GM19043 (cell line): ENCODE results near the gene CNTN5.

Source experiments
- ATAC-seq: cut with Tn5 transposase; IDR thresholded peaks from one replicate; pipeline ENCODE4 v1.9.1; 2021; ENCODE audit warnings: low read depth; ENCODE audit not compliant: unreplicated experiment

CNTN5 gene

DNA sequence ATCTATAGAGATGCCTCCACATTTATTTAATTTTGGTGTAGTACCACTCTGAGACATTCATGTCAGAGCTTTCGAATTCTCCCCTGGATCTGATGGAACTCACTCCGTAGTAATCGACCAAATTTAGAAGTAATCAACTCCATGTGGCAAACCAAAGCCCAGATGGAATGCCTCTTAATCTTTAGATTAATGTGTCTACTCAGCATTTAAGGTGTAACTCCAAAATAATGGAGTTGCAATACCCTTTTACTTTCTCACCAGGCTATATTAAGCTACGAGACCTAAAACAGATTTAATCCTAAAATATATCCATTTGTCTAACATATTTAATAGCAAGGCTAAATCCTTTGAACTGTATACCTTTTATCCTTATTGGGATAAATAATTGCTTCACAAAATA, 473.3 kb downstream of the CNTN5 start:
- no peak for ATAC-seq

DNA sequence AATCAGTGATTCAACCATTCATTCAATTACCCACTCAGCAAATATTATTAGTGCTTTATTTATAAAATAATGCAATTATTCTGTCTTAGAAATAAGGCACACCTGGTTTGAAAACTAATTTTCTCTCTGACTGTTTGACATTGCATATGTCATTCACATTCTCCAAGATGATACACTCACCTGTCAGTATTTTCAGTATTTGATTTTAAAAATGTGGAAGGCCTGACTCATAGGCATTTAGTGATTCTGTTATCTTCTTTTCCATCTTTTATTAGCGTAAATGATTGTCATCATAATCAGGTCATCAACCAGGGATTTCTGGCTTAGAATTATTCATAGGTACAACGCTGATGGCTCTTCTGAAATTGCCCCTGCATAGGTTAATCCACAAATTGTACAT, 480.9 kb downstream of the CNTN5 start:
- ATAC-seq = no peak

GRCh38 chr11:99505316-99505715, 484.6 kb downstream of the CNTN5 start:
- no peak for ATAC-seq

GRCh38 chr11:99505831-99506230, 485.1 kb downstream of the CNTN5 start:
- ATAC-seq = no peak

- ATAC-seq = no peak
These were observed 489.1 kb downstream of the CNTN5 start for GRCh38 chr11:99509863-99510262.

DNA sequence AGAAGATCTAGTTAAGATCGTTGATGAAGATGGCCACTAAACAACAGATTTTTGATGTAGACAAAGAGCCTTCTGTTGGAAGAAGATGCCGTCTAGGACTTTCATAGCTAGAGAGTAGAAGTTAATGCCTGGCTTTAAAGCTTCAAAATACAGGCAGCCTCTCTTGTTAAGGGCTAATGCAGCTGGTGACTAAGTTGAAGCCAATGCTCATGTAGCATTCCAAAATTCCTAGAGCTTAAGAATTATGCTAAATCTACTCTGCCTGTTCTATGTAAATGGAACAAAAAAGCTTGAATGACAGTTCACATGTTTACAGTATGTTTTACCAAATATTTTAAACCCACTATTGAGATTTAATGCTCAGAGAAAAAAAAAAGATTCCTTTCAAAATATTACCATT, 492.6 kb downstream of the CNTN5 start:
- no peak for ATAC-seq

DNA sequence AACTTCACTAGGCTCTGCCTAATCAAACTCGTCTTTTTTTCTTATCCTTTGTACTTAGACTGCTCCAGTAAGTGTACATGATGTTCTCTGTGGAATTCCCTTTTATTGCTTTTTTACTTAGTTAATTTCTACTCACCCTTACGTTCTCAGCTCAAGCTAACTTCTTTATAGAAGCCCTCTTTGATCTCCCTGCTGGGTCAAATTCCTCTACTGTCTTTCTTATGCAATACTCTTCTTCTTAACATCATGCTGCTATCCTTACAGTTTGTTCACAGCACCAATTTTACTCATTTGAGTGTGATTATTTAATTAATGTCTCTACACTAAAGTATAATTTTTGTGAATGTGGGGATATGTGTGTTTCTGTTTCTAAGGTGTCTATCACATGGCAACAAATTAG, 498.3 kb downstream of the CNTN5 start:
- ATAC-seq = no peak

DNA sequence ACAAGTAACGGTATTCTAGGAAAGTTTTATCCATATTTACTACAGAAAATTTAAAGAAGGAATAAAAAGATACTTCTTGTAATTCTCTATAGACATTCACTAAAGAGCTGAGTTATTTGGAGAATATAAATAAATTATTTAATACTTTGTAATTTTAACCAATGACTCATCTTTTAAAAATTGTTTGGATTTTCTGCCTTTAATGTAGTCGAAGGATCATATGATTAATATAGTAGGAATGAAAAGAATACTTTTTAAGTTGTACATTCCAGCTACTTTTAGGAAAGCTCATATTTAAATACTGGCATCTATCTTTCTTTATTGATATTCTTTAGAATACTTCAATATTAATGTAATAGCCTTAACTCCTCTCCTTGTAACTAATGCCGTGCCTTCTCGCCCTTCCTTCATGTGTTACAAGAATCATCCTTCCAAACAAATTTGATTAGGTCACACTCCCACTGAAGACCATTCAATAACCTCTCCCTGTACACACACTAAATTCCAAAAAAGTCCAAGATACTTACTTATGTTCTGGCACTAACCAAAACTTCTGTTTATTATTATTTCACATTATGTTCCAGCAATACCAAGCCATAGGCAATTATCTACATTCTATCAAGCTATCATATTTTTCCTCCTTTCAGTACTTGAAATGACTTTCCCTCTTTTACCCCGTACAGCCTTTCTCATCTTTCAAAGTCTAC, 501.9 kb downstream of the CNTN5 start:
- ATAC-seq = no peak

- no peak for ATAC-seq
These were observed 510.7 kb downstream of the CNTN5 start for GRCh38 chr11:99531468-99531867.

DNA sequence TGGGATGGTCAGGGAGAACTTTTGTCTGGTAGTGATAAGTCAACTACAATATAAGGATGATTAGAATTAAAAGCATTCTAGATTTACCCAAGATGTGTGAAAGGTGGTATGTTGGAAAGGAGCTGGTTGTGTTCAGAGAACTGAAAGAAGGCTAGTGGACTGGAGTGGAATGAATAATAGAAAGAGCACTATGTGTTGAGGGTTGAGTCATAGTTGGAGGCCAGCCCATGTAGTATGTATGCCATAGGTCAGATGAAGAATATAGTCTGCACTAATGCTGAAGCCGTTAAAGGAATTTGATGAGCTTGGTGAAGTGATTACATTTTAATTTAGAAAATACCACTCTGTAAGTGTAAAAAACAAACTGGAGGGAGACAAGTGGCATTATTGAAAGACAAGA, 514.1 kb downstream of the CNTN5 start:
- ATAC-seq = no peak

DNA sequence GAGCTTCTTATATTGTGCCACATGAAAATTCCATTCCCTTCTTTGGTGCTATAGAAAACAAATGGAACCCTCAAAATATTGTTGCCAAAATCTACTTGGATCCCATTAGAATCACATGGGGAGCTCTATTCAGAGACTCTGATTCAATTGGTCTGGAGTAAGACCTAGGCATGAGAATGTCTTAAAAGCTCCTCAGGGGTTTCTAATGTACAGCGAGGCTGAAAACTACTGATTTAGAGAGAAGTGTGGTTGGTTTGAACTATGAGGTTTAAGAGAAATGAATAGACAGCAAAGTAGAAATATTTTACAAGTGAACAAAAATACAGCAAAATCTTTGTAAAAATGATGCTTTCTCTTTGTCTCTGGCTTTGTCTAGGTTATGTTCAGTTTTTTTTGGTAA, 514.7 kb downstream of the CNTN5 start:
- peak; percentile 52 for ATAC-seq

DNA sequence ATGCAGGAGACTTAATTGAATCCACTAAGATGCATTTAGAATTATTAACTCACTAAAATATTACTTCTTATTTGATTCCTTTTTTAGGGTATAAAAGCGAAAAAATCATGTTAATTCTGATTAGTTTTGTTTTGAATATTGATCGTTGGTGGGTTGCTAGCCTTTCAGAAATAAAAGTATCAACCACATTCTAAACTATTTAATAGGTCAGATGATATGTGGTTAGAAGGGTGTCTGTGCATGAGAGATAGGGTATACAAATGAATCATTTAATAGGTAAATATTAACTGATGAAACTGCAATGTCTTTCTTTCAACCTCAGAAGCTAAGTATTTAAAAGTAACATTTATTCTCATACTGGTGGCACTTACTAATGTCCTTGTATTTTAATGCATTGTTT, 515.1 kb downstream of the CNTN5 start:
- ATAC-seq = peak; percentile 67

DNA sequence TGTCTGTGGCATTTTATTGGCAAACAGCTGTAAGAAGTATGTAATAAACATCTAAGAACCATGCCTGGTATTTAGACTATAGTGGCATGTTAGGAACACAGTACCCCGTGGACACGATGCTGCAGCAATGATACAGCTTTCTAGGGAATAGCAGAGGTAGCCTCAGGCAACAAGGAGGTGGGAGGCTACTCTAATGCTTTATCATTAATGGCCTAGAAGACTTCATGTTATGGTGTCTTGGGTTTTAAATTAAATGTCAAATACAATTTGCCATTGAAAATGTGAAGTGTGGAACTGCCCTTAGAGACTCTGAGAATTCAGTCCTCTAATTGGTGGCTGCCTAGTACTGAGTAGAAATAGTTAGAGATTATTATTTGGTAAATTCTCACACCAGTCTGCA, 516.9 kb downstream of the CNTN5 start:
- ATAC-seq = no peak

- ATAC-seq = no peak
These were observed 524.9 kb downstream of the CNTN5 start for GRCh38 chr11:99545616-99546015.

GRCh38 chr11:99548264-99548663, 527.5 kb downstream of the CNTN5 start:
- no peak for ATAC-seq

DNA sequence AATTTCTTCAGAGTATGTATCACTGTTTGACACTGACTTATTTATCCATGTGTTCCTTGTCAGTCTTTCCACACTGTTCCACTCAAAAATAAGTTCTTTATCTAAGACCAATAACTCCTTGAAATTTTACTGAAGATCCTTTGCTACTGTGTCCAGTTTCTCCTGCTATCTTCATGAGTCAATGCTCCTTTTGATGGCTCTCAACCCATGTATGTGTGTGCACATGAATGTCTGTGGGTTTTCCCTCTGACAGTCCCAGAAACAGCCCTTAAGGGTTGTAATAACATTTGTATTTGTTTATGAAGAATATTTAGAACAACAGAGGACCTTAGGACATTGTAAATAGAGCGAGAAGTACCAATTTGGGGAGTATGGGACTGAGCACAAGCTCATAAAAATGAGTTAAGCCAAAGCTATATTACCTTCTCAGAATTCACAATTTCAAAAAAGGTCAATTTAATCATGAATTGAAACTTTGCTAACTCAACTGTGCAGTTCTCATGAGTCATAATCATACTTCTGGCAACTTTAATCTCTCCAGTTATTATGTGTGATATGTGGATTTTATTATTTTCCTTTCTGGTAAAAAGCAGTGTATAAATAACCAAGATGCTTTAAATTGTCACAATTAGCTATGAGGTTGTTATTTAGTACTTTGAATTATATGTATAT, 533.6 kb downstream of the CNTN5 start:
- ATAC-seq = no peak

DNA sequence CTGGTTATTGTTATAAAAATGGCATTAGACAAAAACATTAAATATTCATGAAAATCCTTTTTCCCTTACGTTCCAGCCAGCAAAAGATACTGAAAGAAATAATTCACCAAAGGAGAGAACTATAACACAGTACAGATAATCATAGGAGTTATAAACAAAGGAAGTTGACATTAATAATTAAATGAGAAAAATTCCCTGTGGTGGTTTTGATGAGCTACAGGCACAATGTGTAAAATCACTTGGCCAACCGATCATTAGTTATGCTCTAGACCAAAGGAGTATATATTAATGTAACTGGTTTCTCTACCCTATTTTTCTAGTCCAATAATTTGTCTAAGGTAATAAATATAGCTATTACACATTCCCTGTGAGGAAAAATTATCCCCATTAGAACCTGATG, 534.7 kb downstream of the CNTN5 start:
- no peak for ATAC-seq

GRCh38 chr11:99565333-99565732, 544.6 kb downstream of the CNTN5 start:
- peak; percentile 68 for ATAC-seq

- ATAC-seq = no peak
These were observed 546.7 kb downstream of the CNTN5 start for GRCh38 chr11:99567334-99567956.

GRCh38 chr11:99568808-99569207, 548.1 kb downstream of the CNTN5 start:
- ATAC-seq = no peak

DNA sequence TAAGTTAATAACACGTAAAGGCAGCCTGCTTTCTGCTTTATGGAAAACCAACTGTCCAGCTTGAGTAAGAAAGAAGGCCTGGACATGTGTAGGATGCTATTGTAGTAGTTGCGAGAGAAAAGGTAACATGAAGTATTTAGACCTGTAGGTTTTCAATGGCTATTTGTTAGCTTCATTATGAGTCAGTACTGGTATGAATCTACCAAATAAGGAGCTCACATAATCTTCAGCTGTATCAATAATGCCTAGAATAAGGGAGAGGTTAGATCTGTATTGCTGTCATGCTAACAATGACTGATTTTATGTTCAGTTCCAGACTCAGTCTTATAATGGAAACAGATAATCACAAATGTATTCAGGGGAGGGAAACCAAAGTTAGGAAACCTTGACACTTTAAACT, 550.3 kb downstream of the CNTN5 start:
- ATAC-seq = peak; percentile 49

DNA sequence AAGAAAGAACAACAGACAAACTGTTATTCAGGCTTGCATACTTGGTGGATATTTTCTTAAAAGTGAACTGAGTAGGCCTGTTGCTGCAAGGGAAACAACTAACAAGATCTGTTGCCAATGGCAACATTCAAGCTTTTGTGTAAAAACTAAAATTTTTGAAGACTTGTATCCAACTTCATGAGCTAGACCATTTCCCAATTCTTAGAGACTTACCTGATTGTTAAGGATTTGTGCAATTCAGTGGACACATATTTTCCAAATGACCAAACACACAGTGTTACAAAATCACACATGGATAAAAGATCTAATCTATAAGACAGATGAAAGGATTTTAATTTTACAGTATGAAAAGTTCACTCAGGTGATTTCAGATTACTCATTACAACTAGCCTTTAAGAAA, 564.1 kb downstream of the CNTN5 start:
- no peak for ATAC-seq
